Measurements from ENCODE around the gene LIMS4.
"Not testable (repeated sequence)": the region's sequence is repeated elsewhere in the genome, so short reads cannot be mapped to it uniquely, and the experiment has no call there.

Gene LIMS4

GRCh38 chr2:110449127-110449947 lies 23.3 kb downstream of the LIMS4 start:
- not testable (repeated sequence) for DNase-seq

DNA sequence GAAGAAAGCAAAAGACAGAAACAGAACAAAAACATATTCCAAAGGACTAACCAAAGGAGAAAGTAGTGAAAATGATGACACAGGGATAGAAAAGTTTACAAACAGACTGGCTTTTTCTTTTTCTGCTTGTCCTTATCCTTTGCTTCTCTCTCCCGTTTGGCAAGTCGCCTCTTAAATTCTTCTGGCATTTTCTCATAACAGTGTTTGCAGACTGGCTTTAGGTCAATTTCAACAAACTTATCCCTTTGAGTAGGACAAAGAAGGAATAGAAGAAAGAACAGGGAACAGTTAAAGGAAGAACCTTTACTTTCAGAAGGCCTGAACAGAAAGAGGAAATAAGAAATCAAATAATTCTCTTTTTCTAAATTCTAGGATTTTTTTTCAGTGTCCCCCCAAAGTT lies 26.0 kb downstream of the LIMS4 start:
- DNase-seq = not testable (repeated sequence)

DNA sequence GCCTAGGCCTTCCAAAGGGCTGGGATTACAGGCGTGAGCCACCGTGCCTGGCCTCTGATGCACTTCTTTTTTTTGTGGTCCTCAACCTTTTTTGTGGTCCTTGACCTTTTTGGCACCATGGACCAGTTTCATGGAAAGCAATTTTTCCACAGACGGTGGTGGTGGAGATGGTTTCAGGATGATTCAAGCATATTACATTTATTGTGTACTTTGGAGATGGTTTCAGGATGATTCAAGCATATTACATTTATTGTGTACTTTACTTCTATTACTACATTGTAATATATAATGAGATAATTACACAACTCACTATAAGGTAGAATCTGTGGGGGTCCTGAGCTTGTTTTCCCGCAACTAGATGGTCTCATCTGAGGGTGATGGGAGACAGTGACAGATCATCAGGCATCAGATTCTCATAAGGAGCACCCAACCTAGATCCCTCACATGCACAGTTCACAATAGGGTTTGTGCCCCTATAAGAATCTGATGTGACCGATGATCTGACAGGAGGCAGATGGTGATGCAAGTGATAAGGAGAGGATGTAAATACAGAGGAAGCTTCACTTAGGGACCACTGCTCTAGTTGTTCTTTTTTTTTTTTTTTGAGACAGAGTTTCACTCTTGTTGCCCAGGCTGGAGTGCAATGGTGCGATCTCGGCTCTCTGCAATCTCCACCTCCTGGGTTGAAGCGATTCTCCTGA lies 29.2 kb downstream of the LIMS4 start:
- not testable (repeated sequence) for DNase-seq

- DNase-seq = not testable (repeated sequence)
Measured at GRCh38 chr2:110441905-110442304, 30.7 kb downstream of the LIMS4 start.

DNA sequence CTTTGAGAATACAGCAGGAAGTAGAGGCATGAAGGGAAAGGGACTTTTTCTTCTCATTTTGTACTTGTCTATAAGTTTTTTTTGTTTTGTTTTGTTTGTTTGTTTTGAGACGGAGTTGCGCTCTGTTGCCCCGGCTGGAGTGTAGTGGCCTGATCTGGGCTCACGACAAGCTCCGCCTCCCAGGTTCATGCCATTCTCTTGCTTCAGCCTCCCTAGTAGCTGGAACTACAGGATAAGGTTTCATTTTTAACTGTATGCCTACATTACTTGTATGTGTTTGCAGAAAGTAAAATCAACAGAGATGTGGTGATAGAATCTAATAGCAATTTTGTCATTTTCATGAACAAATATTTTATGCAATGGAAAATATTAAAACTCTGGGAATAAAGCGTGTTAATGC lies 38.1 kb downstream of the LIMS4 start:
- DNase-seq = not testable (repeated sequence)

DNA sequence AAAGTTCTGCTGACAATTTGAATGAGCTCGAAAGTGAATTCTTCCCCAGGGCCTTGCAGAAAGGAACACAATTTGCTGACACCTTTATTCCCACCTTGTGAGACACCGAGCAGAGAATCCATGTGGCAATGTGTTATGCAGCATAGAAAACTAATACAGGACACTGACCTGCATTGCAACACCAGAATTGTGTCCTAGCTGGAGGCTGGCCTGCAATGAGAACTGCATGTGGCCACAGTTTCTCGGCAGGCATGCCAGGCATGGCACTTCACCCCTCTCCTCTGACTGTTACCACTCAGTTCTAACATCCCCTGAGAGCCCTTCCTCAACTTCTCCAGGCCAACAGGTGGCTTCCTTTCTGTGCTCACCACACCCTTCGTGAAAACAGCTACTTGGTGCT lies 46.9 kb downstream of the LIMS4 start:
- not testable (repeated sequence) for DNase-seq

GRCh38 chr2:110424421-110424820 lies 48.2 kb downstream of the LIMS4 start:
- not testable (repeated sequence) for DNase-seq

- not testable (repeated sequence) for DNase-seq
Measured at GRCh38 chr2:110423574-110423962, 49.0 kb downstream of the LIMS4 start.

DNA sequence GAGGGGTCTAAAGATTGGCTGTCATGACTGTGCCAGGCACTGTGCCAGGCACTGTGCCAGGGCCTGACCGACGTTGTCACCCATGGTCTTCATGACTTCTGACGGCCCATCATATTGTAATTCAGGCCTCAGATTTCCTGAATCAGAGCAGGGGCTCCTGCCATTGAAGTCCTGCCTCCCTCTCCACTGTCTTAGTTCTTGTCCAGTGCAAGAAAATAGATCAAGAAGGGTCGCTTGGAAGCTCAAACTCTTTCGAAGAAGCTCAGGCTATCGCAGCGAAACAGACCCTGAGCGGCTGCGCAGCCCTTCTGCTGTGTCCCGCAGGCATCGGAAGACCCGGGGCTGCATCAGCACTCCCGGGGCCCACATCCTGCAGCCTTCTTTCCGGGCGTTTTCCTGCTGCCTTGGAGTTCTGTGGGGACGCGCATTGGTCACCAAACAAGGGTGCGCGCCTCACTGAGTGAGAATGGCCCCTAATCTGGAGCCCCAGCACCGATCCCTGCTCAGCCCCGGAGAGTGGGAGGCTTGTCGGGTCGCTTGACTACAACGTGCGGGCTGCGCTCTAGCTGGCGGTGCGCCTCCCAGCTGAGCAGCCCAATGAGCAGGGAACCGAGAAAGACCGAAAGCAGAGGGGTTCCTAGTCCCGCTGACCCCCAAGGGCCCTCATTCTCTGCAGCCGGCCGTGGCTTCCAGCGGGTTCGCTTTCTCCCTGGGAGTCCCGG lies 49.6 kb downstream of the LIMS4 start:
- DNase-seq = not testable (repeated sequence)

- not testable (repeated sequence) for DNase-seq
Measured at GRCh38 chr2:110420641-110421354, 51.8 kb downstream of the LIMS4 start.

DNA sequence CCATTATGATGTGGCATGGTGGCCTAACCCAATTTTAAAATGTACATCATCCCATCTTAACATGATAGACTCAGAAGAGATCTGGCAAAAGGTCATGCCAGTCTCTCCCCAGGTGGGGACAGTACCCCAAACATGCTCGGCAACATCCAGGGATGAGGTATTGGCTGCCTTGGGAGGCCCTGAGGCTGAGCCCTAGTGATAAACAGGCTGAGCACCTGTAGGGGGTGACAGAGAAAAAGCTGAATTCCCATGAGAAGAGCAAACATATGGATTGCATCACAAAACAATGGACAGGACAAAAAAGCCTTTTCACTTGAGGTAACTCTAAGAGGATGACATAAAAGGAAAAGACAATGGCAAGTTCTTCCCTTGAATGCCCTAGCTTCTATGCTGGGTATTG lies 65.5 kb downstream of the LIMS4 start:
- DNase-seq = not testable (repeated sequence)

DNA sequence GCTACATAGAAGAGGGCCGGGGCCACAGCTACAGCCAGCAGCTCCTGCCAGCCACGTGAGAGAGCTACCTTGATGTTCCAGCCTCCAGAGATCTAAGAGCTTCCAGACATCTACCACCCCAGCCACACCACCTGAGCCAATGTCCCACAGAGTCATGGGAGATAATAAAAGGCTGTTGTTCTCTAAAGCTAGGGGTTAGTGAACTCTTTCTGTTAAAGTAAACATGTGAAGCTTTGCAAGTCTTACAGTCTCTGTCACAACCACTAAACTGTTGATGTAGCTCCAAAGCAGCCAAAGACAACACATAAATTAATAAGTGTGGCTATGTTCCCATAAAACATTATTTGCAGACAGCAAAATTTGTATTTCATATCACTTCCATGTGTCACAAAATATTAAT lies 67.6 kb downstream of the LIMS4 start:
- DNase-seq = not testable (repeated sequence)

DNA sequence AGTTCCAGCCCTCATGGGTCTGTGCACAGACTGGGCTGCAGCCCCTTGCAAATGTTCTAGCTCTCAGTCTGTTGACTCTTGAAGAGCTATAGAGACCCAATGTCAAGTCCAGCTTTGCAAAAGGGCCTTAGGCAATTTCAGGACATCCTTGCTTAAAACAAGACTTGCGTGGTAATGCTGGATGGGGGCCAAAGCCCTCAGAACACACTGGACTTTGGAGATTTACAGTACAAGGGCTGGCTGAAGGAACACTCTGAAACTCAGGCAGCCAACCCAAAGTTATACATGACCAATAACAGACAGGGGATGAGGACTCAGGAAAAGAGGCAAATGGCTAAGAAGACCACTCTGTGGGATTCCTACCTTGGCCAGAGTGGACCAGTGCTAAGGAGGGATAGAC lies 68.4 kb downstream of the LIMS4 start:
- DNase-seq = not testable (repeated sequence)

GRCh38 chr2:110401001-110401618 lies 71.5 kb downstream of the LIMS4 start:
- DNase-seq = not testable (repeated sequence)

DNA sequence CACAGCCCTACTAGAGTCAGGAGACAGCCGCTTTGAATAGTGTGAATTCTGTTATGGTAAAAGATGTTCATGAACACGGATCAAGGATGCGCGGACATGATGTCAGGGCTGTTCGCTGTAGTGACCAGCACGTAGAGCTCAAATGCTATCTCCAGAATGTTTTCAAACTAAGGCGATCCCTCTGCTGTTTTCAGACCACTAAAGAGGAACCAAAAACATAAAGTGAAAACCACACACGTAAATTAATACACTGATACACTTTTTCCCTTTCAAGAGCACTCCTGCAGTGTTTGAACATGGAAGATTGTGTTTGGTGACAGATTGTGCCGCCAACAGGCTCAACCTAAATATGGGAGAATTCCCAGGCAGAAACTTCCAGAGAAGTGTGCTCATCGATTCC lies 73.2 kb downstream of the LIMS4 start:
- not testable (repeated sequence) for DNase-seq

- not testable (repeated sequence) for DNase-seq
Measured at GRCh38 chr2:110395990-110396389, 76.6 kb downstream of the LIMS4 start.
